Neural progenitor cell (in vitro differentiated cells): ENCODE data around the gene RNF187. TPM values are rescaled to one million over a fixed set of nuclear protein-coding genes. Genes with fewer than 3 reads are reported as not detected.

Experiments used
- DNase-seq: peaks from one replicate; pipeline ENCODE4 v3.0.0-alpha.2; 2016; ENCODE audit warnings: low spot score
- H2AFZ ChIP-seq: fragments of 200-600 bp; sonication (generic); replicated peaks from 2 replicates; pipeline ENCODE4 v1.6.1; 2016; ENCODE audit warnings: antibody characterized with exemption
- H3F3A ChIP-seq: fragments of 200-600 bp; sonication (generic); 2 replicates; pipeline ENCODE4 v1.6.1; 2016; ENCODE audit warnings: antibody characterized with exemption, low read depth
- H3K27ac ChIP-seq: fragments of 200-600 bp; sonication (generic); 2 replicates; pipeline ENCODE4 v1.5.1; 2016; ENCODE audit warnings: mild to moderate bottlenecking
- H3K27me3 ChIP-seq: fragments of 200-600 bp; sonication (generic); 2 replicates; pipeline ENCODE4 v1.6.1; 2016; ENCODE audit warnings: mild to moderate bottlenecking, moderate library complexity
- H3K36me3 ChIP-seq: fragments of 200-600 bp; sonication (generic); 2 replicates; pipeline ENCODE4 v1.5.1; 2016
- H3K4me1 ChIP-seq: fragments of 200-600 bp; sonication (generic); 2 replicates; pipeline ENCODE4 v1.6.1; 2016; ENCODE audit warnings: mixed run types
- H3K4me2 ChIP-seq: fragments of 200-600 bp; sonication (generic); 2 replicates; pipeline ENCODE4 v1.6.1; 2016
- H3K4me3 ChIP-seq: fragments of 200-600 bp; sonication (generic); 2 replicates; pipeline ENCODE4 v1.5.1; 2016
- H3K79me2 ChIP-seq: fragments of 200-600 bp; sonication (generic); 2 replicates; pipeline ENCODE4 v1.6.1; 2016; ENCODE audit warnings: low read depth
- H3K9ac ChIP-seq: fragments of 200-600 bp; sonication (generic); 2 replicates; pipeline ENCODE4 v1.6.1; 2016
- H3K9me3 ChIP-seq: fragments of 200-600 bp; sonication (generic); 2 replicates; pipeline ENCODE4 v1.5.1; 2016; ENCODE audit warnings: low read depth
- H4K20me1 ChIP-seq: fragments of 200-600 bp; sonication (generic); 2 replicates; pipeline ENCODE4 v1.6.1; 2016; ENCODE audit warnings: low read depth
- H3K27ac Mint-ChIP-seq: 3 replicates; pipeline ENCODE4 v1.8.0; 2021; ENCODE audit warnings: mixed read lengths
- H3K27me3 Mint-ChIP-seq: 2 replicates; pipeline ENCODE4 v1.8.0; 2022; ENCODE audit warnings: low read depth, mild to moderate bottlenecking, inconsistent platforms, moderate library complexity, mixed read lengths; ENCODE audit not compliant: insufficient read depth
- H3K36me3 Mint-ChIP-seq: 3 replicates; pipeline ENCODE4 v1.8.0; 2021; ENCODE audit warnings: mixed read lengths
- H3K4me1 Mint-ChIP-seq: 3 replicates; pipeline ENCODE4 v1.8.0; 2021; ENCODE audit warnings: mixed read lengths
- H3K4me3 Mint-ChIP-seq: 3 replicates; pipeline ENCODE4 v1.8.0; 2021; ENCODE audit warnings: mild to moderate bottlenecking, moderate library complexity, mixed read lengths
- H3K9me3 Mint-ChIP-seq: 3 replicates; pipeline ENCODE4 v1.8.0; 2020; ENCODE audit warnings: mixed read lengths
- EZH2 ChIP-seq: fragments of 200-600 bp; sonication (generic); IDR thresholded peaks from 2 replicates; pipeline ENCODE4 v1.6.1; 2017; ENCODE audit warnings: antibody characterized with exemption, mild to moderate bottlenecking, moderate library complexity
- EZH2phosphoT487 ChIP-seq: fragments of 200-600 bp; sonication (generic); IDR thresholded peaks from 2 replicates; pipeline ENCODE4 v1.6.1; 2017; ENCODE audit warnings: antibody characterized with exemption
- total RNA-seq: library from RNA; depleted of rRNA; stranded (reverse); fragments of >200 nt; gene quantifications from 2 replicates; pipeline ENCODE4 v1.2.3, GENCODE V29; 2015; ENCODE audit warnings: low replicate concordance
- TF ChIP-seq, protein P1 (sequence below): fragments of 200-600 bp; sonication (generic); IDR thresholded peaks from 2 replicates; pipeline ENCODE4 v1.5.1; 2017; ENCODE audit warnings: antibody characterized with exemption, mild to moderate bottlenecking

RNF187 gene
- total RNA-seq, 1 donor from 2014 or later, result 16.1 TPM

GRCh38 chr1:228457017-228457395 is 30.2 kb upstream of the RNF187 start:
- peak overlapping the region; percentile 98 for H3K27ac Mint-ChIP-seq
- H3K4me1 ChIP-seq, result peaks cover 16% of the 10 kb centered on the region
- peak overlapping the region; percentile 98 for H3K4me3 Mint-ChIP-seq
- TF ChIP-seq EZH2, result no peak
- TF ChIP-seq, protein P1, sequence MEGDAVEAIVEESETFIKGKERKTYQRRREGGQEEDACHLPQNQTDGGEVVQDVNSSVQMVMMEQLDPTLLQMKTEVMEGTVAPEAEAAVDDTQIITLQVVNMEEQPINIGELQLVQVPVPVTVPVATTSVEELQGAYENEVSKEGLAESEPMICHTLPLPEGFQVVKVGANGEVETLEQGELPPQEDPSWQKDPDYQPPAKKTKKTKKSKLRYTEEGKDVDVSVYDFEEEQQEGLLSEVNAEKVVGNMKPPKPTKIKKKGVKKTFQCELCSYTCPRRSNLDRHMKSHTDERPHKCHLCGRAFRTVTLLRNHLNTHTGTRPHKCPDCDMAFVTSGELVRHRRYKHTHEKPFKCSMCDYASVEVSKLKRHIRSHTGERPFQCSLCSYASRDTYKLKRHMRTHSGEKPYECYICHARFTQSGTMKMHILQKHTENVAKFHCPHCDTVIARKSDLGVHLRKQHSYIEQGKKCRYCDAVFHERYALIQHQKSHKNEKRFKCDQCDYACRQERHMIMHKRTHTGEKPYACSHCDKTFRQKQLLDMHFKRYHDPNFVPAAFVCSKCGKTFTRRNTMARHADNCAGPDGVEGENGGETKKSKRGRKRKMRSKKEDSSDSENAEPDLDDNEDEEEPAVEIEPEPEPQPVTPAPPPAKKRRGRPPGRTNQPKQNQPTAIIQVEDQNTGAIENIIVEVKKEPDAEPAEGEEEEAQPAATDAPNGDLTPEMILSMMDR, result no peak
- no peak for TF ChIP-seq EZH2phosphoT487
- peak overlapping the region; percentile 42 for H3K9ac ChIP-seq
- no peaks in the 10 kb centered on the region for H3K9me3 ChIP-seq
- peaks cover 39% of the 10 kb centered on the region for H3F3A ChIP-seq
- peak overlapping the region; percentile 48 for H2AFZ ChIP-seq
- H3K4me2 ChIP-seq, result peak overlapping the region; percentile 85
- peaks cover 33% of the 10 kb centered on the region for H3K27me3 ChIP-seq
- peaks cover 13% of the 10 kb centered on the region for H4K20me1 ChIP-seq
- H3K36me3 Mint-ChIP-seq, result peaks cover 9% of the 10 kb centered on the region
- H3K79me2 ChIP-seq, result peaks cover 21% of the 10 kb centered on the region
- no peak for DNase-seq
- peaks cover 1% of the 10 kb centered on the region for H3K9me3 Mint-ChIP-seq
- no peaks in the 10 kb centered on the region for H3K36me3 ChIP-seq
- H3K27me3 Mint-ChIP-seq, result peaks cover 18% of the 10 kb centered on the region
- no peak overlapping the region for H3K27ac ChIP-seq
- peaks cover 34% of the 10 kb centered on the region for H3K4me1 Mint-ChIP-seq
- H3K4me3 ChIP-seq, result peak overlapping the region; percentile 78

DNA sequence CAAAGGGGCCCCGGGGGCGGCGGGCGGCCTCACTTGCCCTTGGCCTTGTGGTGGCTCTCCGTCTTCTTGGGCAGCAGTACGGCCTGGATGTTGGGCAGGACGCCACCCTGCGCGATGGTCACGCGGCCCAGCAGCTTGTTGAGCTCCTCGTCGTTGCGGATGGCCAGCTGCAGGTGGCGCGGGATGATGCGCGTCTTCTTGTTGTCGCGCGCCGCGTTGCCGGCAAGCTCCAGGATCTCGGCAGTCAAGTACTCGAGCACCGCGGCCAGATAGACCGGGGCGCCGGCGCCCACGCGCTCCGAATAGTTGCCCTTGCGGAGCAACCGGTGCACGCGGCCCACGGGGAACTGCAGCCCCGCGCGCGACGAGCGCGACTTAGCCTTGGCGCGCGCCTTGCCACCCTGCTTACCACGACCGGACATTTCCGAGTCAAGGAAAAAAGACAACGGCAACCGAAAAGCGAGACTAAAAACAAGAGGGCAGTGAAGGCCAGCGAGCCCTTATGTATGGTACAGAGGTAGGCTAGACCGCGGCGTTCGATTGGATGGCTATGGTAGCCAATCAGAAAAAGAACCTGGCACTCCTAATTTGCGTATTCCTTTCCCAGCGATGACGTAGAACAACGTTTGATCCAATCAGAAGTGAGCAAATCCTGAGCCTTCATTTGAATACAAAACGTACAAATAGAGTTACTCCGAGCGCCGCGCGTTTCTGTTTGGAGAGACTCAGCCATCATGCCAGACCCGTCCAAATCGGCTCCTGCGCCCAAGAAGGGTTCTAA is 29.6 kb upstream of the RNF187 start:
- H3K9ac ChIP-seq, result peak overlapping the region; percentile 14
- H3K27ac ChIP-seq, result peak overlapping the region; percentile 74
- peaks cover 16% of the 10 kb centered on the region for H3K4me1 ChIP-seq
- Mint-ChIP-seq H3K4me1 (peaks cover 36% of the 10 kb centered on the region), H3K4me3 (peak overlapping the region; percentile 98), H3K27me3 (peaks cover 18% of the 10 kb centered on the region), H3K9me3 (peaks cover 1% of the 10 kb centered on the region), H3K36me3 (peaks cover 8% of the 10 kb centered on the region), H3K27ac (peak overlapping the region; percentile 98)
- H3K36me3 ChIP-seq, result no peaks in the 10 kb centered on the region
- peak overlapping the region; percentile 48 for H2AFZ ChIP-seq
- peak overlapping the region; percentile 78 for H3K4me3 ChIP-seq
- TF ChIP-seq, protein P1, result peak; percentile 45
- no peak for TF ChIP-seq EZH2phosphoT487
- peak; percentile 98 for DNase-seq
- no peaks in the 10 kb centered on the region for H3K9me3 ChIP-seq
- peak overlapping the region; percentile 96 for H3K4me2 ChIP-seq
- peaks cover 21% of the 10 kb centered on the region for H3K79me2 ChIP-seq
- H3K27me3 ChIP-seq, result peaks cover 39% of the 10 kb centered on the region
- peaks cover 39% of the 10 kb centered on the region for H3F3A ChIP-seq
- peaks cover 14% of the 10 kb centered on the region for H4K20me1 ChIP-seq

DNA sequence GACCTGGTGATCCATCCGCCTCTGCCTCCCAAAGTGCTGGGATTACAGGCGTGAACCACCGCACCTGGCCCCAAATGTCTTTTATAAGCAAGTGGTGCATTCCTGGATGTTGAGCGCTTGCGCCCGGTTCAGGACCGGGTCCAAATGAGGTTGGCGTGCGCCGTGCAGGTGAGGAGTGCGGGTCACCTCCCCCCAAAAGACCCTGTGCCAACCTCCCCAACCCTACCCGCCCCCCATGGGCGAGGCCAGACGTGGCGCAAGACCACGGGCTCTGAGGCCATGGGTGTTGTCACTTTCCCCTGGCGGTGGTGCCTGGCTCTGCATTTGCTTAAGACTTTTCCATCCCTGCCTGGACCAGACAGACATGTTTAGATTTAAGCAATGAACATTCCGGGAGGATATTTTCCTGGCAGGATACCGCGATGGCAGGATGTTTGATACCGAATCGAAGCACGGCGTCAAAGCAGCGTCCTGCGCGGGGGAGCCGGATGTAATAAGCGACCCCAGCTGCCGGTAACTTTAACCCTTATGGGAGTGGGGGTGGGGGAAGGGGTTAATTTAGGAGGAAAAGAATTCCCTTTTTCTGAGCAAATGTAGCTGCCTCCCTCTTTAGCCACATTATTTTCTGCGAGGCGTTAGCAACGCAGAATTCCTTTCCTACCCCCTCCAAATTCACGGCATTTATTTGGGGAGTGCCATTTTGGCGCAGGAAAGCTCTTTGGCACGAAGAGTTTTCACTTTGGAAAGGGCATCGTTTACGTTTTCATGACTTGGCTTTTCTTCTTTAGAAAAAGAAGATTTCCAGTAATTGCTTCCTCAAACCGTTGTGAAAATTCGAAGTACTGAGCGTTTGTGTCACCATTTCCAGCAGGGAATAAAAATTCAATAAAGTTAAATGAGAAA is 27.8 kb upstream of the RNF187 start:
- peaks cover 51% of the 10 kb centered on the region for H3F3A ChIP-seq
- TF ChIP-seq EZH2phosphoT487, result no peak
- TF ChIP-seq EZH2, result no peak
- TF ChIP-seq, protein P1, result peak; percentile 82
- peaks cover 18% of the 10 kb centered on the region for H4K20me1 ChIP-seq
- peak overlapping the region; percentile 37 for H3K27ac Mint-ChIP-seq
- peak; percentile 89 for DNase-seq
- H3K9me3 ChIP-seq, result no peaks in the 10 kb centered on the region
- H3K27ac ChIP-seq, result no peak overlapping the region
- peaks cover 40% of the 10 kb centered on the region for H3K4me1 Mint-ChIP-seq
- H3K9ac ChIP-seq, result no peak overlapping the region
- H3K36me3 Mint-ChIP-seq, result peaks cover 2% of the 10 kb centered on the region
- peak overlapping the region; percentile 96 for H3K4me2 ChIP-seq
- H3K36me3 ChIP-seq, result no peaks in the 10 kb centered on the region
- H3K27me3 Mint-ChIP-seq, result peaks cover 23% of the 10 kb centered on the region
- peaks cover 1% of the 10 kb centered on the region for H3K9me3 Mint-ChIP-seq
- peaks cover 56% of the 10 kb centered on the region for H3K27me3 ChIP-seq
- peak overlapping the region; percentile 78 for H3K4me3 ChIP-seq
- peak overlapping the region; percentile 98 for H3K4me3 Mint-ChIP-seq
- peaks cover 21% of the 10 kb centered on the region for H3K79me2 ChIP-seq
- H2AFZ ChIP-seq, result peak overlapping the region; percentile 35
- H3K4me1 ChIP-seq, result peaks cover 22% of the 10 kb centered on the region
